ENCODE results near the gene SEMA4B.
"Not testable (repeated sequence)": the region's sequence is repeated elsewhere in the genome, so short reads cannot be mapped to it uniquely, and the experiment has no call there.

Gene SEMA4B

DNA sequence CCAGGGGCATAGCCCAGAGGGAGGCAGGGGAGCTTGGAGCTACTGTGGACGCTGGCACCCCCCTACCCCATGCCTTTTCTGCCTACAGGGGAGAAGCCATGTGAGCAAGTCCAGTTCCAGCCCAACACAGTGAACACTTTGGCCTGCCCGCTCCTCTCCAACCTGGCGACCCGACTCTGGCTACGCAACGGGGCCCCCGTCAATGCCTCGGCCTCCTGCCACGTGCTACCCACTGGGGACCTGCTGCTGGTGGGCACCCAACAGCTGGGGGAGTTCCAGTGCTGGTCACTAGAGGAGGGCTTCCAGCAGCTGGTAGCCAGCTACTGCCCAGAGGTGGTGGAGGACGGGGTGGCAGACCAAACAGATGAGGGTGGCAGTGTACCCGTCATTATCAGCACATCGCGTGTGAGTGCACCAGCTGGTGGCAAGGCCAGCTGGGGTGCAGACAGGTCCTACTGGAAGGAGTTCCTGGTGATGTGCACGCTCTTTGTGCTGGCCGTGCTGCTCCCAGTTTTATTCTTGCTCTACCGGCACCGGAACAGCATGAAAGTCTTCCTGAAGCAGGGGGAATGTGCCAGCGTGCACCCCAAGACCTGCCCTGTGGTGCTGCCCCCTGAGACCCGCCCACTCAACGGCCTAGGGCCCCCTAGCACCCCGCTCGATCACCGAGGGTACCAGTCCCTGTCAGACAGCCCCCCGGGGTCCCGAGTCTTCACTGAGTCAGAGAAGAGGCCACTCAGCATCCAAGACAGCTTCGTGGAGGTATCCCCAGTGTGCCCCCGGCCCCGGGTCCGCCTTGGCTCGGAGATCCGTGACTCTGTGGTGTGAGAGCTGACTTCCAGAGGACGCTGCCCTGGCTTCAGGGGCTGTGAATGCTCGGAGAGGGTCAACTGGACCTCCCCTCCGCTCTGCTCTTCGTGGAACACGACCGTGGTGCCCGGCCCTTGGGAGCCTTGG, 27.0 kb downstream of the SEMA4B start:
- DNase-seq (ENCODE audit: low read depth in 2 of 2): no peak

DNA sequence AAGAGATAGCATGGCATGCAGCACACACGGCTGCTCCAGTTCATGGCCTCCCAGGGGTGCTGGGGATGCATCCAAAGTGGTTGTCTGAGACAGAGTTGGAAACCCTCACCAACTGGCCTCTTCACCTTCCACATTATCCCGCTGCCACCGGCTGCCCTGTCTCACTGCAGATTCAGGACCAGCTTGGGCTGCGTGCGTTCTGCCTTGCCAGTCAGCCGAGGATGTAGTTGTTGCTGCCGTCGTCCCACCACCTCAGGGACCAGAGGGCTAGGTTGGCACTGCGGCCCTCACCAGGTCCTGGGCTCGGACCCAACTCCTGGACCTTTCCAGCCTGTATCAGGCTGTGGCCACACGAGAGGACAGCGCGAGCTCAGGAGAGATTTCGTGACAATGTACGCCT, 27.8 kb downstream of the SEMA4B start:
- no peak for DNase-seq (ENCODE audit: low read depth in 2 of 2)

DNA sequence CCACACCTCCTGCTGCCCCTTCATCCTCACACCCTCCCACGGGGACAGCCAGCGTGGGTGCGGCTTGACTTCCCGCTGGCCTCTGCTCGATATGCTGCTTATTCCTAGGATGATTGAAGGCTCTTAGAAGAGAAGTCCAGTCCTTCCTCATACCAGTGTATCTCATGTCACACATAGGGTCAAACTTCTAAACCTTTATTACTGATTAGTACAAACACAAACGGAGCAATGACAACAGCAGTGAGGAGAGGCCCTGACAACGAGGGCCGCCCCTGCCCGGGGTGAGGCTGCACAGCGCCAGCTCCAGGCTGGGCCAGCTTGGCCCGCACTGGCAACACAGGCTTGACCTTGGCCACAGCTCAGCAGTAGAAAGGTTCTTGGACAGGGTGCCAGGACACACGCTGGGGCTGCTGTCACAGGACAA, 29.0 kb downstream of the SEMA4B start:
- no peak for DNase-seq (ENCODE audit: low read depth in 2 of 2)

- DNase-seq (ENCODE audit: low read depth in 2 of 2): no peak
Measured at GRCh38 chr15:90230610-90231009, 29.5 kb downstream of the SEMA4B start.

- peak; percentile 63 for DNase-seq (ENCODE audit: low read depth in 2 of 2)
Measured at GRCh38 chr15:90231028-90232017, 30.2 kb downstream of the SEMA4B start.

- DNase-seq (ENCODE audit: low read depth in 2 of 2): no peak
Measured at GRCh38 chr15:90232196-90232595, 31.1 kb downstream of the SEMA4B start.

DNA sequence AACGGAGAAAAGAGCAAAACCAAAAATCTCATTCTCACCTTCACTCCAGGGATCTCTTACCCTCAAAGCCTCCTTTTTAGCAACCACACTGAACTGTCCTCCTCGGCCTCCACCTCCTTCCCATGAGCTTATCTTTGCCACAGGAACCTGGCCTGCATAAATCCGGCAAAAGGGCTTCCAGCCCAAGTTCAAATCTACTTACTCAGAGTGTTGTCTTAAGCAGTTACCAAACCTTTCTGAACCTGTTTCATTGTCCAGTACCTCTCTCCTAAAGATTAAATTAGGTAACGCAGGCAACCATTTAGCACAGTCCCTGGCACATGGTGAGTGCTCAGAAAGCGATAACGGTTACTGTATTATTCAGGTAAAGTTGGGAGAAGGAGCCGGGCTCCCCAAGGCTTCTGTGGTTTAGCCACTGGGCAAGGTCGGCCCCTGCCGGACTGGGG, 31.8 kb downstream of the SEMA4B start:
- no peak for DNase-seq (ENCODE audit: low read depth in 2 of 2)

DNA sequence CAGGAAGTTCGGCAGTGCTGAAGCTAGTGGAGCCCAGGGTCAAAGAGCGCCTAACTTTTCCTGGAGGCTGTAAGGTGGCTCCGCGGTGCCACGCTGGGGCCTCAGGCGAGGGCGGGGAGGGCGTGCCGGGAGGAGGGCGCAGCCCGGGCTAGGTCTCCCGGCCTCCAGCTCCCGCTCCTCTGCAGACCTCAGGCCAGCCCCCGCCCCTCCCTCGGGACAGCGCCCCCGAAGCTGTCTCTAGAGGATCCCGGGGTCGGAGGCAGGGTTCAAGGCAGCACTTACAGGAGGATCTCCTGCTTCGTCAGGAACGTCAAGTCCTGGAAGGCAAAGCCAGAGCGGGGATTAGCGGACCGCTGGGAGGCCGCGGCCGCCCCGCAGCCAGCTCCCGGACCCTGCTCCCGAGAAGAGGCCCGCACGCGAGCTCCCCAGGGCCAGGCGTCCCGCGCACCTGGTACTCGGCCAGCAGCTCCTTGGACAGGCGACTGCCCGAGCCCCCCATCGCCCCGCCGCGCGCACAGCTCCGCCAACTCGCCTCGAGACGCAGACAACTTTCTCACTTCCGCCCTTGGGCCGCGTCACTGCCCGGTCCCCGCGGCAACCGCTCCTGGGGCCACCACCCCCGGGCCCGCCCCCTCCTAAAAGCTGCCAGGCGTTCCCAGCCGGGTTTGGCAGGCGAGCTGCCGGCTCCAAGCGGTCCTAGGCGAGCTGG, 32.4 kb downstream of the SEMA4B start, which contains the start of gene CIB1:
TSS of gene CIB1 (minus strand) at position 555 of the 709 bp plus-strand sequence. CDS start at position 499, 56 bp downstream.
- DNase-seq (ENCODE audit: low read depth in 2 of 2): peak; percentile 93 to 98

DNA sequence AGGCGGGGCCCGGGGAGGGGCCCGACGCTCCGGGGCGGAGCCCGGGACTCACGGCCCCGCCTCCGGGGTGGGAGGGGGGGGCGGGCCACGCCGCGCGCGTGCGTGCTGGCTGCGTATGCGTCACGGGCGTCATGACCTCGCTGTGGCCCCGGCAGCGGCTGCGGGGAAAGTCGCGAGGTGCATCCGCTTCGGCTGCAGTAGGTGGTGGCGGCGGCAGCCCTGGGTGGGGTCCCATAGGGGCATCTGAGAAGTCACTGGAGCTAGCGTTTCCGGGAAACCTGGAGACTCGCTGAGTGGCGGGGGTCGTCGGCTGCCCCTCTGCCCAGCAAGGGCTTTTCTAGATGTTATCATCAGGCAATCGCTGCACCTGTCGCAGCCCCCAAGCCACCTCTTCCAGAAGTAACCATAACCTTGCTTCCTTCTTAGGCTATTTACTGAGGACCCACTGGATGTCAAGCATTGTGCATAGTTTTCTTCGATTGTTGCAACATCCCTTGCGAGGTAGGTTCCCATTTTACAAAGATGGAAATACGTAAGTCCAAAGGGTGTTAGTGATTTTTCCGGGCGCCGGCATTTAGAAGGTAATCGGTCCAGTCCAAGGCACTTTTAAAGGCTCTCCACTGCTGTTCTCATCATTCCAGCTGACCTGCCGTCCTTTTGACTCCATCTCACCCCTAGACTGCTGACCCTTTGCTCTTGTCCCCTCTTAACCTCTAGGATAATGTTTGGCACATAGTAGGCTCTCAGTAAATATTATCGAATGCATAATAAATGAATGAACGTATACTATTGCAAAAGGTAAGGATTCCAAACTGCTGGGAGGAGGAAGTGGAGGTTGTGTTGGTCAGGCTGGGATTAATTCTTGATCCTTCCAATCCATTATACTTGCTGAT, 33.2 kb downstream of the SEMA4B start, which contains the start of gene GDPGP1:
TSS of gene GDPGP1 (plus strand) at position 114 of the 893 bp plus-strand sequence. CDS start 6,700 bp downstream, outside the sequence.
- no peak for DNase-seq (ENCODE audit: low read depth in 2 of 2)

DNA sequence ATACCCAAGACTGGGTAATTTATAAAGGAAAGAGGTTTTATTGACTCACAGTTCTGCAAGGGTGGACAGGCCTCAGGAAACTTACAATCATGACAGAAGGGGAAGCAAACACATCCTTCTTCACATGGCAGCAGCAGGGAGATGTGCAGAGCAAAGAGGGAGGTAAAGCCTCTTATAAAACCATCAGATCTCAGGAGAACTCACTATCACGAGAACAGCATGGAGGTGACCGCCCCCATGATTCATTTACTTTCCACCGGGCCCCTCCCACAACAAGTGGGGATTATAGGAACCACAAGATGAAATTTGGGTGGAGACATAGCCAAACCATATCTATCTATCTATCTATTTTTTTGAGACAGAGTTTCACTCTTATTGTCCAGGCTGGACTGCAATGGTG, 38.2 kb downstream of the SEMA4B start:
- DNase-seq (ENCODE audit: low read depth in 2 of 2): no peak

DNA sequence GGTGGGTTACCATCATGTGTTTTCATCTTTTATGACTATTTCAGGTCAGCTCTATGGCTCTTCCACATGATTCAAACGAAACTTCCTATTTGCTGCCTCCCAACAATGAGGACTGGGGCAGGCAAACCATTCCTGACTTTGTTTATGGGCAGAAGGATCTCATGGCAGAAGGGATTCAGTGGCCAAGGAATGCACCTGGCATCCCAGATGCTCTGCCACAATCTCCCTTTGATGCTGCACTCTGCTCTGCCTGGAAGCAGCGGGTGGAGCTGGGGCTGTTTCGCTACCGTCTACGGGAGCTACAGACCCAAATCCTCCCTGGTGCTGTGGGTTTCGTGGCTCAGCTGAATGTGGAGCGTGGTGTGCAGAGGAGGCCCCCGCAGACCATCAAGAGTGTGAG, 39.7 kb downstream of the SEMA4B start:
- no peak for DNase-seq (ENCODE audit: low read depth in 2 of 2)

- no peak for DNase-seq (ENCODE audit: low read depth in 2 of 2)
Measured at GRCh38 chr15:90241343-90242192, 40.4 kb downstream of the SEMA4B start.

- DNase-seq (ENCODE audit: low read depth in 2 of 2): no peak
Measured at GRCh38 chr15:90243943-90244639, 43.0 kb downstream of the SEMA4B start.

DNA sequence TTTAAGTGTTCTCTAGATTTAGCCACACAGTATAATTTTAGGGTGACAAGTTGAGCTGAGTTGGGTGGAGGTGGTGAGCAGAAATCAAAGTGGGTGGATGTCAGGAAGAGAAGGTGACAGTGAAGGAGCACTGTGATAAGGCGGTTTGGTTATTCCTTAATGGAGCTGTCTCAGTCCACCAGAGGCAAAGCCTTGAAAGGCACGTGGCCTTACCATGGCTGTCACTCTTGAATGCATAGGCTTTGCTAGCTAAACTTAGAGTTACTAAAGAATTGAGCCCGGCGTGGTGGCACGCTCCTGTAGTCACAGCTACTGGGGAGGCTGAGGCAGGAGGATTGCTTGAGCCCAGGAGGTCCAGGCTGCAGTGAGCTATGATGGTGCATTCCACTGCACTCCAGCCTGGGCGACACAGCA, 47.7 kb downstream of the SEMA4B start:
- DNase-seq (ENCODE audit: low read depth in 2 of 2): no peak

DNA sequence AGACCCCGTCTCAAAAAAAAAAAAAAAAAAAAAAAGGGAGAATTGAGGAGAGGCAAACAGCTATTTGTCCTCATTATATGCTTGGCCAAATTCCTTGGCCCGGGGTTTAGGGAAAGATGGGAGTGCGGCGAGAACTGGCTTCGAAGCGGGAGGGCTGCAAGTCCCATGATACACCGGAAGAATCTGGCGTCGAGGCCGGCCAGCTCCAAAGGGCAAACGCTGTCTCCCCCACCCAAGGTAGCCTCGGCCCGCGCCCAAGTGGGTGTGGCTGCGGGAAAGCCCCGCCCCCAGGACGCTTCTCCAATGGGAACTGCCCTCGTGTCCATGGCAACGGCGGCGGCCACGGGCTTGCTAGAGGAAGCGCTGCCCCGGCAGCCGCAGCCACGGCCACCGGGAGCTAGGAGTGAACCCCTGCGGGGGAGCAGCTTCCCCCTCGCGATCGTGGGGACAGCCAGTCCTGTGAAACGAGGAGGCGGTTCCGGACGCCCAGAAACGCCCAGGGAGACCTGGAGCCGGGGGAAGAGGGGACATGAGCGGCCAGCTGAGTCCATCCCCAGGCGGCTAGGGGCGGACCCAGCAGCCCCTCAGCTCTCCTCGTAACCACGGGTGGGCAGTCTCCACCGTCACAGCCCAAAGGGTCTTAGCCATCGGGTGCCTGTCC, 48.2 kb downstream of the SEMA4B start, which contains the start of gene TTLL13:
TSS of gene TTLL13 (plus strand) at position 354 of the 661 bp plus-strand sequence. CDS start 1,075 bp downstream, outside the sequence.
- peak; percentile 56 to 60 for DNase-seq (ENCODE audit: low read depth in 2 of 2)

- no peak for DNase-seq (ENCODE audit: low read depth in 2 of 2)
Measured at GRCh38 chr15:90257776-90258175, 56.6 kb downstream of the SEMA4B start.

GRCh38 chr15:90259524-90259923, 58.4 kb downstream of the SEMA4B start:
- DNase-seq (ENCODE audit: low read depth in 2 of 2): no peak

GRCh38 chr15:90260731-90261130, 59.6 kb downstream of the SEMA4B start:
- not testable (repeated sequence) for DNase-seq (ENCODE audit: low read depth in 2 of 2)

Data from stimulated activated CD8-positive, alpha-beta memory T cell treated with anti-CD3 and anti-CD28 coated beads, Interleukin-7, amount 100 ng/mL, for 4 hours (primary cell).